HCT116 (cell line): ENCODE measurements around the gene SLC6A6. TPM values are rescaled to one million over a fixed set of nuclear protein-coding genes. Genes with fewer than 3 reads are reported as not detected.

Experiments
- ATAC-seq: fragments of 200-7000 bp; cut with Tn5 transposase; 2 replicates; pipeline ENCODE4 v1.9.1; 2020; ENCODE audit warnings: mild to moderate bottlenecking, moderate library complexity
- BruUV-seq: library from RNA; stranded (reverse); fragments of 400-500 nt; replicated peaks from 2 replicates; lab custom pipeline; 2021; lab: Mats Ljungman, UMichigan
- CTCF ChIA-PET: fragments of 300-600 bp; sonication (Branson Sonifier 250); formaldehyde crosslinking; loops from one replicate; lab custom pipeline; 2021; ENCODE audit warnings: antibody characterized with exemption; lab: Charles Lee
- POLR2A ChIA-PET: fragments of 300-600, 350-600 bp; sonication (Branson Sonifier 250); formaldehyde crosslinking; loops from one replicate; lab custom pipeline; 2021; ENCODE audit warnings: antibody characterized with exemption; lab: Charles Lee
- RAD21 ChIA-PET, 2 experiments: fragments of 300-600 bp; sonication (Branson Sonifier 250); formaldehyde crosslinking; loops; one replicate each; lab custom pipeline; 2023; ENCODE audit warnings: low total read pairs in 2 of 2; ENCODE audit not compliant: uncharacterized antibody in 2 of 2, unreplicated experiment in 2 of 2, low non-redundant PET in 1 of 2; lab: Charles Lee
- DNase-seq: peaks from one replicate; pipeline ENCODE4 v3.0.0-alpha.2; 2010; ENCODE audit warnings: low read depth, low spot score
- H2AFZ ChIP-seq: fragments of 200-600 bp; shearing (Covaris generic), sonication (generic); 2 replicates; pipeline ENCODE4 v1.6.1; 2017; ENCODE audit warnings: low read depth, mixed run types, mixed read lengths, antibody characterized with exemption, low read length; ENCODE audit not compliant: poor library complexity, severe bottlenecking
- H3K27ac ChIP-seq: 2 replicates; pipeline ENCODE4 v1.5.1; 2012; ENCODE audit warnings: low read depth, low read length
- H3K27me3 ChIP-seq: fragments of 200-600 bp; sonication (generic); 2 replicates; pipeline ENCODE4 v1.6.1; 2016; ENCODE audit warnings: mixed run types, low read length, mixed read lengths; ENCODE audit not compliant: insufficient read depth
- H3K36me3 ChIP-seq, 2 experiments: fragments of 200-500 bp in 1 of 2; fragments of 200-600 bp in 1 of 2; sonication (Bioruptor generic) in 1 of 2; sonication (generic) in 1 of 2; 2 replicates each; pipeline versions ENCODE4 v1.5.1 to v1.6.1; 2014 to 2016; ENCODE audit warnings: low read length in 2 of 2, inconsistent platforms in 1 of 2, mixed read lengths in 1 of 2, mixed run types in 1 of 2; ENCODE audit not compliant: insufficient read depth in 2 of 2, control insufficient read depth in 1 of 2
- H3K4me1 ChIP-seq, 2 experiments: fragments of 200-600 bp in 1 of 2; sonication (generic) in 1 of 2; 2 replicates each; pipeline versions ENCODE4 v1.5.1 to v1.6.1; 2012 to 2017; ENCODE audit warnings: low read length in 2 of 2, inconsistent platforms in 1 of 2, mild to moderate bottlenecking in 1 of 2, mixed read lengths in 1 of 2, mixed run types in 1 of 2, moderate library complexity in 1 of 2; ENCODE audit not compliant: insufficient read depth in 2 of 2, control insufficient read depth in 1 of 2
- H3K4me2 ChIP-seq: fragments of 200-600 bp; sonication (generic); 2 replicates; pipeline ENCODE4 v1.6.1; 2017; ENCODE audit warnings: mixed run types, low read length, mixed read lengths
- H3K4me3 ChIP-seq, 2 experiments: fragments of 200-600 bp in 1 of 2; sonication (generic) in 1 of 2; replicated peaks in 1 of 2; 2 replicates each; pipeline ENCODE4 v1.5.1; 2011 to 2016; ENCODE audit warnings: low read length in 2 of 2, control low read depth in 1 of 2, low read depth in 1 of 2, mild to moderate bottlenecking in 1 of 2, mixed read lengths in 1 of 2, mixed run types in 1 of 2
- H3K79me2 ChIP-seq: fragments of 200-600 bp; sonication (generic); 2 replicates; pipeline ENCODE4 v1.6.1; 2017; ENCODE audit warnings: mild to moderate bottlenecking, mixed run types, low read length, moderate library complexity, mixed read lengths; ENCODE audit not compliant: insufficient read depth
- H3K9ac ChIP-seq: fragments of 200-600 bp; sonication (generic); 2 replicates; pipeline ENCODE4 v1.6.1; 2016; ENCODE audit warnings: low read length, mixed read lengths
- H3K9me2 ChIP-seq: fragments of 200-600 bp; sonication (generic), shearing (Covaris generic); 2 replicates; pipeline ENCODE4 v1.6.1; 2017; ENCODE audit warnings: mixed run types, mild to moderate bottlenecking, moderate library complexity; ENCODE audit not compliant: insufficient read depth
- H3K9me3 ChIP-seq, 2 experiments: fragments of 200-500 bp in 1 of 2; fragments of 200-600 bp in 1 of 2; sonication (Bioruptor generic) in 1 of 2; sonication (generic) in 1 of 2; 2 replicates each; pipeline ENCODE4 v1.6.1; 2014 to 2017; ENCODE audit warnings: low read length in 2 of 2, mixed read lengths in 2 of 2, inconsistent platforms in 1 of 2, low read depth in 1 of 2, mild to moderate bottlenecking in 1 of 2, mixed run types in 1 of 2, moderate library complexity in 1 of 2; ENCODE audit not compliant: control insufficient read depth in 1 of 2, insufficient read depth in 1 of 2
- H4K20me1 ChIP-seq: fragments of 200-600 bp; sonication (generic), shearing (Covaris generic); 2 replicates; pipeline ENCODE4 v1.6.1; 2017; ENCODE audit warnings: mixed run types, mild to moderate bottlenecking, moderate library complexity; ENCODE audit not compliant: insufficient read depth
- ATF3 ChIP-seq: IDR thresholded peaks from 2 replicates; pipeline ENCODE4 v1.6.1; 2012
- EGR1 ChIP-seq: IDR thresholded peaks from 2 replicates; pipeline ENCODE4 v1.6.1; 2012; ENCODE audit warnings: low read depth
- ELF1 ChIP-seq: IDR thresholded peaks from 2 replicates; pipeline ENCODE4 v1.6.1; 2012; ENCODE audit warnings: low read depth, borderline replicate concordance
- EZH2phosphoT487 ChIP-seq: fragments of 200-600 bp; IDR thresholded peaks from 2 replicates; pipeline ENCODE4 v1.6.1; 2018; ENCODE audit warnings: antibody characterized with exemption, borderline replicate concordance
- FOSL1 ChIP-seq: IDR thresholded peaks from 2 replicates; pipeline ENCODE4 v1.6.1; 2012; ENCODE audit warnings: low read depth
- POLR2A ChIP-seq: IDR thresholded peaks from 2 replicates; pipeline ENCODE4 v1.7.0; 2011; ENCODE audit warnings: borderline replicate concordance; ENCODE audit not compliant: insufficient read depth, insufficient read length; ENCODE audit errors: extremely low read depth
- SP1 ChIP-seq: IDR thresholded peaks from 2 replicates; pipeline ENCODE4 v1.6.1; 2012; ENCODE audit warnings: low read depth
- YY1 ChIP-seq: IDR thresholded peaks from 2 replicates; pipeline ENCODE4 v1.6.1; 2011; ENCODE audit warnings: low read length, low read depth, moderate library complexity, mild to moderate bottlenecking; ENCODE audit not compliant: insufficient replicate concordance; ENCODE audit errors: extremely low read depth
- ZBTB33 ChIP-seq: IDR thresholded peaks from 2 replicates; pipeline ENCODE4 v1.6.1; 2011; ENCODE audit warnings: mild to moderate bottlenecking, low read length, moderate library complexity; ENCODE audit not compliant: insufficient replicate concordance; ENCODE audit errors: extremely low read depth
- intact Hi-C: fragments of 100-400 bp; cut with micrococcal nuclease; formaldehyde crosslinking; loops from 2 replicates; pipeline ENCODE4 v1.10.0; 2022
- total RNA-seq: library from RNA; stranded (reverse); gene quantifications from one replicate; pipeline ENCODE4 v1.2.1, GENCODE V29; 2021; ENCODE audit not compliant: unreplicated experiment
- TF ChIP-seq, protein P1 (sequence below), 3 experiments: fragments of 200-600 bp in 1 of 3; sonication (generic) in 1 of 3; IDR thresholded peaks in 2 of 3; conservative IDR thresholded peaks in 1 of 3; 2 replicates each; pipeline ENCODE4 v1.5.1; 2012 to 2017; ENCODE audit warnings: low read depth in 2 of 3, low read length in 2 of 3, antibody characterized with exemption in 1 of 3, borderline replicate concordance in 1 of 3, control low read depth in 1 of 3, mild to moderate bottlenecking in 1 of 3, mixed read lengths in 1 of 3, mixed run types in 1 of 3, moderate library complexity in 1 of 3; ENCODE audit not compliant: insufficient read depth in 1 of 3

The SLC6A6 gene
- total RNA-seq, 1 experiment from 2014 or later = 36.3 TPM

DNA sequence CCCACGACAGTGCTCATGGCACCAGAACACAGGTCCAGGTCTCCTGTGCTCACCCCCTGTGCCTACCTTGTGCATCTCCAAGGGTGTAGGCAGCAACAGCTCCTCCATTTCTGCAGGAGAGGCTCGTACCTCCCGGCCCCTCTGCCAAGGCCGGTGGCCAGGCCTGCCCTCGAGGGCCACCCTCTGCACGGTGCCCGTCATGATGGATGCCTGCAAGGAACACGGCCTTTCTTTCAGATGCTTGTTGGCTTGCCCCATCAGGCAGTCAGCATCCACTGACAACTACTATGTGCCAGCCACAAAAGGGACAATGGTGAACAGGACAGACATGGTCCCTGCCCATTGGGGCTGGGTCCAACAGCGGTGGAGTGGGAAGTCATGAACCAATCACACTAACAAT lies 93.9 kb downstream of the SLC6A6 start:
- DNase-seq (no peak), ATAC-seq (no peak)
- no TSS peak for BruUV-seq
- H3K9ac ChIP-seq = no peak overlapping the region
- no peaks in the 10 kb centered on the region for H3K9me2 ChIP-seq
- H2AFZ ChIP-seq = no peak overlapping the region
- no peaks in the 10 kb centered on the region for H3K79me2 ChIP-seq
- H3K36me3 ChIP-seq = no peaks in the 10 kb centered on the region
- no peaks in the 10 kb centered on the region for H3K27me3 ChIP-seq
- no peaks in the 10 kb centered on the region for H3K4me1 ChIP-seq
- no peak overlapping the region for H3K4me3 ChIP-seq
- intact Hi-C loops = no loop called here
- H3K9me3 ChIP-seq = no peaks in the 10 kb centered on the region
- ChIA-PET POLR2A (no interaction called here), RAD21 (no interaction called here), CTCF (no interaction called here)
- H3K27ac ChIP-seq = no peak overlapping the region
- H3K4me2 ChIP-seq = no peak overlapping the region
- H4K20me1 ChIP-seq = no peaks in the 10 kb centered on the region
- TF ChIP-seq EZH2phosphoT487 = no peak
- no peak for TF ChIP-seq SP1
- TF ChIP-seq ATF3 = no peak
- TF ChIP-seq ELF1 = no peak
- no peak for TF ChIP-seq ZBTB33
- TF ChIP-seq POLR2A = no peak
- no peak for TF ChIP-seq EGR1
- TF ChIP-seq YY1 = no peak
- TF ChIP-seq FOSL1 = no peak
- TF ChIP-seq, protein P1, sequence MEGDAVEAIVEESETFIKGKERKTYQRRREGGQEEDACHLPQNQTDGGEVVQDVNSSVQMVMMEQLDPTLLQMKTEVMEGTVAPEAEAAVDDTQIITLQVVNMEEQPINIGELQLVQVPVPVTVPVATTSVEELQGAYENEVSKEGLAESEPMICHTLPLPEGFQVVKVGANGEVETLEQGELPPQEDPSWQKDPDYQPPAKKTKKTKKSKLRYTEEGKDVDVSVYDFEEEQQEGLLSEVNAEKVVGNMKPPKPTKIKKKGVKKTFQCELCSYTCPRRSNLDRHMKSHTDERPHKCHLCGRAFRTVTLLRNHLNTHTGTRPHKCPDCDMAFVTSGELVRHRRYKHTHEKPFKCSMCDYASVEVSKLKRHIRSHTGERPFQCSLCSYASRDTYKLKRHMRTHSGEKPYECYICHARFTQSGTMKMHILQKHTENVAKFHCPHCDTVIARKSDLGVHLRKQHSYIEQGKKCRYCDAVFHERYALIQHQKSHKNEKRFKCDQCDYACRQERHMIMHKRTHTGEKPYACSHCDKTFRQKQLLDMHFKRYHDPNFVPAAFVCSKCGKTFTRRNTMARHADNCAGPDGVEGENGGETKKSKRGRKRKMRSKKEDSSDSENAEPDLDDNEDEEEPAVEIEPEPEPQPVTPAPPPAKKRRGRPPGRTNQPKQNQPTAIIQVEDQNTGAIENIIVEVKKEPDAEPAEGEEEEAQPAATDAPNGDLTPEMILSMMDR (IDR thresholded peaks at IDR 0.05 in 2 of 3, conservative IDR thresholded peaks at IDR 0.05 in 1 of 3; ENCODE audit: borderline replicate concordance in 1 of 3, insufficient read depth in 1 of 3, low read depth in 2 of 3, low read length in 2 of 3) = no peak
- TF ChIP-seq, all 23 proteins: peak for 0
